Panc1 (cell line): ENCODE measurements around the gene GUCY1B1. TPM values are rescaled to one million over a fixed set of nuclear protein-coding genes. Genes with fewer than 3 reads are reported as not detected.

Experiments used
- ATAC-seq: fragments of 200-7000 bp; cut with Tn5 transposase; 2 replicates; pipeline ENCODE4 v1.9.1; 2020; ENCODE audit warnings: mild to moderate bottlenecking, moderate library complexity
- BruUV-seq: library from RNA; stranded (reverse); fragments of 400-500 nt; replicated peaks from 2 replicates; lab custom pipeline; 2021; lab: Mats Ljungman, UMichigan
- CTCF ChIA-PET: fragments of 300-600 bp; sonication (Branson Sonifier 250); formaldehyde crosslinking; loops from one replicate; lab custom pipeline; 2022; ENCODE audit warnings: antibody characterized with exemption; lab: Charles Lee
- POLR2A ChIA-PET: fragments of 300-600 bp; sonication (Branson Sonifier 250); formaldehyde crosslinking; loops from one replicate; lab custom pipeline; 2022; ENCODE audit warnings: antibody characterized with exemption; lab: Charles Lee
- DNase-seq: peaks from one replicate; pipeline ENCODE4 v3.0.0-alpha.2; 2010; ENCODE audit warnings: low read depth, low spot score
- H3K27ac ChIP-seq: 2 replicates; pipeline ENCODE4 v1.5.1; 2011; ENCODE audit warnings: mild to moderate bottlenecking, low read length, inconsistent platforms
- H3K27me3 ChIP-seq: fragments of 200-500 bp; sonication (Bioruptor generic); 2 replicates; pipeline ENCODE4 v1.6.0; 2014; ENCODE audit warnings: low read length, inconsistent platforms; ENCODE audit not compliant: control insufficient read depth, insufficient read depth
- H3K36me3 ChIP-seq: fragments of 200-500 bp; sonication (Bioruptor generic); 2 replicates; pipeline ENCODE4 v1.5.1; 2014; ENCODE audit warnings: inconsistent platforms, mild to moderate bottlenecking, low read length, moderate library complexity; ENCODE audit not compliant: control insufficient read depth, insufficient read depth
- H3K4me1 ChIP-seq: 2 replicates; pipeline ENCODE4 v1.5.1; 2011; ENCODE audit warnings: inconsistent platforms, mild to moderate bottlenecking, low read length, moderate library complexity; ENCODE audit not compliant: control insufficient read depth, insufficient read depth
- H3K4me3 ChIP-seq, 2 experiments: 2 replicates each; pipeline ENCODE4 v1.5.1; 2011 to 2012; ENCODE audit warnings: low read depth in 2 of 2, low read length in 2 of 2, mild to moderate bottlenecking in 2 of 2, inconsistent platforms in 1 of 2, moderate library complexity in 1 of 2
- H3K9me3 ChIP-seq: fragments of 200-500 bp; sonication (Bioruptor generic); 2 replicates; pipeline ENCODE4 v1.5.1; 2014; ENCODE audit warnings: low read depth, mild to moderate bottlenecking, inconsistent platforms, low read length, moderate library complexity; ENCODE audit not compliant: control insufficient read depth, insufficient read depth
- CTCF ChIP-seq: fragments of 450-650 bp; IDR thresholded peaks from 2 replicates; pipeline ENCODE4 v1.5.1; 2017; ENCODE audit warnings: mild to moderate bottlenecking
- POLR2AphosphoS5 ChIP-seq: IDR thresholded peaks from 2 replicates; pipeline ENCODE4 v1.6.1; 2012; ENCODE audit warnings: mild to moderate bottlenecking, low read depth, low read length, moderate library complexity
- REST ChIP-seq, 2 experiments: IDR thresholded peaks; 2 replicates each; pipeline ENCODE4 v1.6.1; 2011 to 2012; ENCODE audit warnings: low read depth in 2 of 2, control low read depth in 1 of 2, low read length in 1 of 2, mild to moderate bottlenecking in 1 of 2, moderate library complexity in 1 of 2; ENCODE audit not compliant: insufficient read depth in 1 of 2
- SIN3A ChIP-seq: IDR thresholded peaks from 2 replicates; pipeline ENCODE4 v1.6.1; 2012; ENCODE audit warnings: low read depth, mild to moderate bottlenecking, low read length, moderate library complexity, borderline replicate concordance; ENCODE audit not compliant: insufficient read depth
- TCF7L2 ChIP-seq: IDR thresholded peaks from 2 replicates; pipeline ENCODE4 v1.6.1; 2011; ENCODE audit warnings: mild to moderate bottlenecking, low read depth, low read length, inconsistent platforms
- in situ Hi-C: cut with HindIII; loops from 2 replicates; pipeline ENCODE4 v1.10.0; 2016; ENCODE audit warnings: low sequenced_read_pairs, low pct_unique_long_range_greater_than_20kb
- intact Hi-C: fragments of 100-400 bp; cut with micrococcal nuclease; formaldehyde crosslinking; loops from one replicate; pipeline ENCODE4 v1.10.0; 2022; ENCODE audit not compliant: unreplicated experiment
- total RNA-seq: library from RNA; stranded (reverse); gene quantifications from one replicate; pipeline ENCODE4 v1.2.1, GENCODE V29; 2021; ENCODE audit not compliant: unreplicated experiment

The GUCY1B1 gene
- total RNA-seq, 1 experiment from 2014 or later = 0.36 TPM

GRCh38 chr4:155749041-155749440, 9.8 kb upstream of the GUCY1B1 start:
- Histone ChIP-seq H3K27me3 (no peaks in the 10 kb centered on the region), H3K4me3 (no peak overlapping the region), H3K36me3 (no peaks in the 10 kb centered on the region), H3K4me1 (no peaks in the 10 kb centered on the region), H3K9me3 (no peaks in the 10 kb centered on the region), H3K27ac (no peak overlapping the region)
- ChIA-PET POLR2A (no interaction called here), CTCF (no interaction called here)
- in situ Hi-C loops = no loop called here
- intact Hi-C loops = no loop called here
- TF ChIP-seq CTCF (no peak), SIN3A (no peak), REST (IDR thresholded peaks at IDR 0.05; ENCODE audit: insufficient read depth in 1 of 2, low read depth in 2 of 2, low read length in 1 of 2) (no peak), TCF7L2 (no peak), POLR2AphosphoS5 (no peak)
- DNase-seq (no peak), ATAC-seq (no peak)
- BruUV-seq = no TSS peak

- DNase-seq = no peak
- TF ChIP-seq TCF7L2 = no peak
- TF ChIP-seq REST (IDR thresholded peaks at IDR 0.05; ENCODE audit: insufficient read depth in 1 of 2, low read depth in 2 of 2, low read length in 1 of 2) = no peak
- TF ChIP-seq POLR2AphosphoS5 = no peak
- no peak for TF ChIP-seq CTCF
- TF ChIP-seq SIN3A = no peak
- in situ Hi-C loops = no loop called here
- no TSS peak for BruUV-seq
- Histone ChIP-seq H3K27me3 (no peaks in the 10 kb centered on the region), H3K27ac (no peak overlapping the region), H3K9me3 (no peaks in the 10 kb centered on the region), H3K36me3 (no peaks in the 10 kb centered on the region), H3K4me3 (no peak overlapping the region), H3K4me1 (no peaks in the 10 kb centered on the region)
- no peak for ATAC-seq
- intact Hi-C loops = no loop called here
- POLR2A ChIA-PET = no interaction called here
- CTCF ChIA-PET = no interaction called here
Observed at GRCh38 chr4:155751569-155751968, 7.3 kb upstream of the GUCY1B1 start.
